ENCODE results near the gene AHR.
"Not testable (repeated sequence)": the region's sequence is repeated elsewhere in the genome, so short reads cannot be mapped to it uniquely, and the experiment has no call there.

The AHR gene

DNA sequence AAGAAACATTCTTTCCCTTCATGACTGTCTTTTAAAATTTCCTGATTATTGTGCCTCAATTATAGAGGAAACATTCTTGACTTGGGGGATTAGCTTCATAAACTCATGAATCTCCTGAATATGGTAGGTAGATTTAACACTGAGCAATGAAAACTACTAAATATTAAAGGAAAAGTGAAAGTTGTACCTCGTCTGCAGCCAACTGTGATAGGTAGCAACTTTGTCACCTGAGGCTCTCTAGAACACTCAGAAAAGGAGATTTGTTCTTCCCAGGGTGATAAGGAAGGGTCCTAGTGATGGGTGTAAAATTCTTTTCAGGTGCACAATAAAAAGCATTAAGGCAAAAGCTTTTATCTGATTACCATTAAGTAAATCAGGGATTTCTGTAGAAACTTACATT lies 78.1 kb downstream of the AHR start:
- DNase-seq (ENCODE audit: low read depth) = no peak

- no peak for DNase-seq (ENCODE audit: low read depth)
Observed at GRCh38 chr7:17380736-17381662, 82.5 kb downstream of the AHR start.

DNA sequence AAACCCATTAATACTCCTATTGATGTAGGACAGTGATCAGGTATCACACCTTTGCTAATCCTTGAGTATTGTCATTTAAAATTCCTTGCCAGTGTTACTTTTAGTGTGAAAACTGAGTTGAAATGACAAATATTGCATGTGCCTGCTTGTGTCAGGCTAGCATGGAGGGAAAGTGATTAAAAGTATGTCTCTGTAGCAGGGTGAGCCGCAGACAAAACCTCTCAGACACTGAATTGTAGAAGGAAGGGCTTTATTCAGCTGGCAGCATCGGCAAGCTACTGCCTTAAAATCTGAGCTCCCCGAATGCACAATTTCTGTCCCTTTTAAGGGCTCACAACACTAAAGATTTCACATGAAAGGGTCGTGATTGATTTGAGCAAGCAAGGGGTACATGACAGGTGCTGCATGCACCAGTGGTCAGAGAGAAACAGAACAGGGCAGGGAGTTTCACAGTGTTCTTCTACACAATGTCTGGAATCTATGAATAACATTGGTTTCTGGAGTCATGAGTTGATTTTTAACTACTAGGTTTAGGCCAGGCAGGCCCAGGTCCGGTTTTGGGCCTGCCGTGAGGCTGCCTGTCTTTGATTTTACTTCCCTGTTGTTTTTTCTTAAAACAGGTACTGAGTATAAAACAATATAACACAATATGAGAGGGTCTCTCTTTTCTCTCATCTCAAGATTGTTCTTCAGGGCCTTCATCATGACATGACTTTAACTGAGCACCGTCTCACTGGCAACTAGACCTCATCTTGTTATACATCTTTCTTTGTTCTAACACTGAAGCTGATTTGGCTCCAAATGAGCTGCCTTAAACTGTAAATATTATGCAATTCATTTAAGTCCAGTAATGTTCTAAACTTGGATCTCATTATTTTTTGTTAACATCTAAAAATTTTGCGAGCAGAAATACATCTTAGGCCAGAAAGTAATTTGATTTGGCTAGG lies 84.2 kb downstream of the AHR start:
- not testable (repeated sequence) for DNase-seq (ENCODE audit: low read depth)

GRCh38 chr7:17384400-17384799 lies 85.9 kb downstream of the AHR start:
- no peak for DNase-seq (ENCODE audit: low read depth)

DNA sequence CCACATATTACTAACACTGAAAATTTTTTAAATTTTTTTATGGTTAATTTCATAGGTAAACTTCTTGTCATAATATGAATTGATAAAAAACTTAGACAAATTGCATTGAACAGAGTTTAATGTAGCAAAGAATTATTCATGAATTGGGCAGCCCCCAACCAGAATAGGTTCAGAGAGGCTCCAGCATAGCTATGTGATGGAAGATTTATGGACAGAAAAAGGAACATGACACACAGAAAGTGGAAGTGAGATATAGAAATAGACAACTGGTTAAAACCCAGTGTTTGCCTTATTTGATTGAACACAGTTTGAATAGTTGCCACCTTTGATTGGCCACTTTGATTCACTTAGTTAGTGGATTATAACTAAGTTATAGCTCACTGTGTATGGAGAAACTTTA lies 87.2 kb downstream of the AHR start:
- no peak for DNase-seq (ENCODE audit: low read depth)

- no peak for DNase-seq (ENCODE audit: low read depth)
Observed at GRCh38 chr7:17390392-17390791, 91.9 kb downstream of the AHR start.

GRCh38 chr7:17391366-17391765 lies 92.9 kb downstream of the AHR start:
- no peak for DNase-seq (ENCODE audit: low read depth)

- DNase-seq (ENCODE audit: low read depth) = no peak
Observed at GRCh38 chr7:17392846-17393245, 94.4 kb downstream of the AHR start.

- not testable (repeated sequence) for DNase-seq (ENCODE audit: low read depth)
Observed at GRCh38 chr7:17394563-17394962, 96.1 kb downstream of the AHR start.
